ENCODE measurements around the gene LEMD2. TPM values are rescaled to one million over a fixed set of nuclear protein-coding genes. Genes with fewer than 3 reads are reported as not detected.

LEMD2 gene
- total and polyA plus RNA-seq, 12 donors: 32.4 to 121 (median 60.0) TPM

GRCh38 chr6:33759887-33760629, 28.9 kb downstream of the LEMD2 start:
- Histone ChIP-seq H3K4me3 (no peak overlapping the region), H3K36me3 (replicated peaks in 1 of 2) (no peaks in the 10 kb centered on the region), H3K9me3 (replicated peaks in 1 of 3) (no peaks in the 10 kb centered on the region), H3K27ac (no peak overlapping the region), H3K4me1 (replicated peaks in 1 of 2) (peaks cover 3 to 17% of the 10 kb centered on the region in 2 donors), H3K27me3 (no peaks in the 10 kb centered on the region)
- TF ChIP-seq POLR2A (IDR thresholded peaks at IDR 0.05): no peak
- no peak for TF ChIP-seq CTCF (IDR thresholded peaks at IDR 0.05)
- DNase-seq: no peak
- intact Hi-C loops (cut with DNase I): loop anchor here in 1 of 2 donors (5.0 kb wide), 1 partner anchor 173 kb away; no protein-coding TSS in a partner anchor
- 90 to 92% (median 90%) methylated on average over 9 of the region's 9 CpGs for WGBS, 4 donors

GRCh38 chr6:33758815-33759216, 30.1 kb downstream of the LEMD2 start:
- intact Hi-C loops (cut with DNase I): no loop called here
- 70 to 80% (median 77%) methylated on average over 7 of the region's 7 CpGs for WGBS, 4 donors
- TF ChIP-seq CTCF (IDR thresholded peaks at IDR 0.05) (no peak), POLR2A (IDR thresholded peaks at IDR 0.05) (no peak)

GRCh38 chr6:33757906-33758305, 31.0 kb downstream of the LEMD2 start:
- 84 to 94% (median 89%) methylated on average over 10 of the region's 10 CpGs for WGBS, 4 donors
- intact Hi-C loops (cut with DNase I): no loop called here
- no peaks in the 10 kb centered on the region for H3K9me3 ChIP-seq (replicated peaks in 1 of 3)

More at GRCh38 chr6:33758815-33759216, 30.1 kb downstream of the LEMD2 start:
- Histone ChIP-seq H3K4me3 (no peak overlapping the region), H3K9me3 (replicated peaks in 1 of 3) (no peaks in the 10 kb centered on the region), H3K36me3 (replicated peaks in 1 of 2) (no peaks in the 10 kb centered on the region), H3K4me1 (replicated peaks in 1 of 2) (peaks cover 3 to 17% of the 10 kb centered on the region in 2 donors), H3K27ac (no peak overlapping the region), H3K27me3 (no peaks in the 10 kb centered on the region)
- DNase-seq: no peak

GRCh38 chr6:33757113-33757512, 31.8 kb downstream of the LEMD2 start:
- no peak overlapping the region for H3K4me3 ChIP-seq
- intact Hi-C loops (cut with DNase I): no loop called here

More at GRCh38 chr6:33757906-33758305, 31.0 kb downstream of the LEMD2 start:
- no peak for DNase-seq
- Histone ChIP-seq H3K36me3 (replicated peaks in 1 of 2) (no peaks in the 10 kb centered on the region), H3K27me3 (no peaks in the 10 kb centered on the region), H3K4me1 (replicated peaks in 1 of 2) (peaks cover 3 to 16% of the 10 kb centered on the region in 2 donors), H3K4me3 (no peak overlapping the region), H3K27ac (no peak overlapping the region)
- TF ChIP-seq POLR2A (IDR thresholded peaks at IDR 0.05) (no peak), CTCF (IDR thresholded peaks at IDR 0.05) (no peak)

More at GRCh38 chr6:33757113-33757512, 31.8 kb downstream of the LEMD2 start:
- Histone ChIP-seq H3K36me3 (replicated peaks in 1 of 2) (no peaks in the 10 kb centered on the region), H3K27ac (no peak overlapping the region), H3K27me3 (no peaks in the 10 kb centered on the region), H3K4me1 (replicated peaks in 1 of 2) (peaks cover 0 to 9% of the 10 kb centered on the region in 2 donors), H3K9me3 (replicated peaks in 1 of 3) (no peaks in the 10 kb centered on the region)
- no peak for DNase-seq
- WGBS, 4 donors: 80 to 89% (median 81%) methylated on average over 3 of the region's 3 CpGs
- no peak for TF ChIP-seq POLR2A (IDR thresholded peaks at IDR 0.05)
- no peak for TF ChIP-seq CTCF (IDR thresholded peaks at IDR 0.05)
